Lung (tissue), 12 donors: ENCODE results near the gene CES4A. TPM values are rescaled to one million over a fixed set of nuclear protein-coding genes. Genes with fewer than 3 reads are reported as not detected.
"Not testable (repeated sequence)": the region's sequence is repeated elsewhere in the genome, so short reads cannot be mapped to it uniquely, and the experiment has no call there.

ENCODE experiments used
- ATAC-seq: fragments of 200-7000 bp; cut with Tn5 transposase; one replicate; pipeline ENCODE4 v1.9.1; 2020; ENCODE audit warnings: moderate number of reproducible peaks; ENCODE audit not compliant: insufficient read depth, low FRiP score
- DNase-seq, 3 donors: peaks; one replicate each; pipeline ENCODE4 v3.0.0-alpha.2; 2013 to 2017
- H3K27ac ChIP-seq, 2 donors: one replicate each; pipeline ENCODE4 v1.5.1; 2013; ENCODE audit warnings: mild to moderate bottlenecking in 2 of 2, moderate library complexity in 2 of 2, control low read depth in 1 of 2, inconsistent platforms in 1 of 2, low read depth in 1 of 2, low read length in 1 of 2
- H3K27me3 ChIP-seq, 3 donors: one replicate each; pipeline ENCODE4 v1.5.1; 2013; ENCODE audit warnings: low read length in 2 of 3; ENCODE audit not compliant: control insufficient read depth in 3 of 3, insufficient read depth in 3 of 3
- H3K36me3 ChIP-seq, 4 donors: one replicate each; pipeline ENCODE4 v1.5.1; 2013; ENCODE audit warnings: low read length in 4 of 4, mild to moderate bottlenecking in 1 of 4, moderate library complexity in 1 of 4; ENCODE audit not compliant: control insufficient read depth in 4 of 4, insufficient read depth in 4 of 4
- H3K4me1 ChIP-seq, 5 donors: one replicate each; pipeline ENCODE4 v1.5.1; 2013; ENCODE audit warnings: low read length in 5 of 5, mild to moderate bottlenecking in 2 of 5, moderate library complexity in 1 of 5; ENCODE audit not compliant: control insufficient read depth in 5 of 5, insufficient read depth in 5 of 5
- H3K4me3 ChIP-seq: one replicate; pipeline ENCODE4 v1.5.1; 2013; ENCODE audit warnings: mild to moderate bottlenecking, control low read depth, moderate library complexity
- H3K9ac ChIP-seq, 2 donors: one replicate each; pipeline ENCODE4 v1.5.1; 2013; ENCODE audit warnings: low read length in 2 of 2, control low read depth in 1 of 2; ENCODE audit not compliant: insufficient read depth in 1 of 2
- H3K9me3 ChIP-seq, 4 donors: one replicate each; pipeline ENCODE4 v1.5.1; 2013; ENCODE audit warnings: low read length in 3 of 4, mild to moderate bottlenecking in 1 of 4, moderate library complexity in 1 of 4; ENCODE audit not compliant: control insufficient read depth in 4 of 4, insufficient read depth in 3 of 4
- WGBS, 2 donors: extraction: QIAGEN DNeasy Blood & Tissue Kit; methylation state at CpG; one replicate each; pipeline ENCODE4 v1.1.7; 2013; 5-methylcytosine and 5-hydroxymethylcytosine counted together
- polyA plus RNA-seq, 2 donors: library from polyadenylated mRNA; stranded (reverse); fragments of 200-250 nt; gene quantifications; one replicate each; pipeline ENCODE4 v1.2.1, GENCODE V29; 2013
- total RNA-seq, 2 donors: library from RNA; depleted of rRNA in 1 of 2; stranded (reverse); fragments of >200 nt in 1 of 2; gene quantifications; one replicate each; pipeline ENCODE4 v1.2.1, GENCODE V29; 2014 to 2021
- TF ChIP-seq, protein P1 (sequence below): IDR thresholded peaks from 2 replicates; pipeline ENCODE4 v1.5.1; 2012; ENCODE audit warnings: mild to moderate bottlenecking; ENCODE audit errors: control extremely low read depth, extremely low read depth
- donor health status: control.
- donor health status: control.
- donor health status: Bipolar disorder and iron deficiency.
- donor health status: healthy.
- donor health status: DM: yes; HTN: yes; CAD: no.

CES4A gene
- total and polyA plus RNA-seq, 4 donors, result 8.0 to 29.8 (median 13.6) TPM

DNA sequence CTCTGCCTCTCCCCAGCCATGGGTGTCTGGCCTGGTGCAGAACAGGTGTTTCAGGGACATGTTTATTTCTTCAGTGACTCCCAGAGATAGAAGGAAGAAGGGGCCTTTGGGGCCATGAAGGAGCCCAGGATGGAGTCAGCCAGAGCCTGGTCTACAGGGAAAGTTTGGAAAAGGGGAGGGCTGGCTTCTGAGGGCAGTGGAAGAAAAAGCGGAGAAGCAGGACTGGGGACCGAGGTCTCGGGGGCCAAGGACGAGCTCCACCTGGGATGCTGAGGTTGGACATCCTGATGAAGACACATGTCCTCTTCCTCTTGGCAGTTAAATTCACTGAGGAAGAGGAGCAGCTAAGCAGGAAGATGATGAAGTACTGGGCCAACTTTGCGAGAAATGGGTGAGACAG lies 45.4 kb upstream of the CES4A start:
- Histone ChIP-seq H3K36me3 (peaks cover 22 to 48% (median 38%) of the 10 kb centered on the region in 4 donors), H3K9ac (no peak overlapping the region), H3K9me3 (no peaks in the 10 kb centered on the region), H3K4me3 (no peak overlapping the region), H3K27ac (no peak overlapping the region), H3K27me3 (peaks cover 0 to 2% (median 0%) of the 10 kb centered on the region in 3 donors), H3K4me1 (peaks cover 0 to 8% (median 0%) of the 10 kb centered on the region in 5 donors)
- WGBS, 2 donors, result 93% methylated on average over 5 of the region's 5 CpGs
- DNase-seq (no peak), ATAC-seq (no peak)
- TF ChIP-seq, protein P1, sequence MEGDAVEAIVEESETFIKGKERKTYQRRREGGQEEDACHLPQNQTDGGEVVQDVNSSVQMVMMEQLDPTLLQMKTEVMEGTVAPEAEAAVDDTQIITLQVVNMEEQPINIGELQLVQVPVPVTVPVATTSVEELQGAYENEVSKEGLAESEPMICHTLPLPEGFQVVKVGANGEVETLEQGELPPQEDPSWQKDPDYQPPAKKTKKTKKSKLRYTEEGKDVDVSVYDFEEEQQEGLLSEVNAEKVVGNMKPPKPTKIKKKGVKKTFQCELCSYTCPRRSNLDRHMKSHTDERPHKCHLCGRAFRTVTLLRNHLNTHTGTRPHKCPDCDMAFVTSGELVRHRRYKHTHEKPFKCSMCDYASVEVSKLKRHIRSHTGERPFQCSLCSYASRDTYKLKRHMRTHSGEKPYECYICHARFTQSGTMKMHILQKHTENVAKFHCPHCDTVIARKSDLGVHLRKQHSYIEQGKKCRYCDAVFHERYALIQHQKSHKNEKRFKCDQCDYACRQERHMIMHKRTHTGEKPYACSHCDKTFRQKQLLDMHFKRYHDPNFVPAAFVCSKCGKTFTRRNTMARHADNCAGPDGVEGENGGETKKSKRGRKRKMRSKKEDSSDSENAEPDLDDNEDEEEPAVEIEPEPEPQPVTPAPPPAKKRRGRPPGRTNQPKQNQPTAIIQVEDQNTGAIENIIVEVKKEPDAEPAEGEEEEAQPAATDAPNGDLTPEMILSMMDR, result no peak

DNA sequence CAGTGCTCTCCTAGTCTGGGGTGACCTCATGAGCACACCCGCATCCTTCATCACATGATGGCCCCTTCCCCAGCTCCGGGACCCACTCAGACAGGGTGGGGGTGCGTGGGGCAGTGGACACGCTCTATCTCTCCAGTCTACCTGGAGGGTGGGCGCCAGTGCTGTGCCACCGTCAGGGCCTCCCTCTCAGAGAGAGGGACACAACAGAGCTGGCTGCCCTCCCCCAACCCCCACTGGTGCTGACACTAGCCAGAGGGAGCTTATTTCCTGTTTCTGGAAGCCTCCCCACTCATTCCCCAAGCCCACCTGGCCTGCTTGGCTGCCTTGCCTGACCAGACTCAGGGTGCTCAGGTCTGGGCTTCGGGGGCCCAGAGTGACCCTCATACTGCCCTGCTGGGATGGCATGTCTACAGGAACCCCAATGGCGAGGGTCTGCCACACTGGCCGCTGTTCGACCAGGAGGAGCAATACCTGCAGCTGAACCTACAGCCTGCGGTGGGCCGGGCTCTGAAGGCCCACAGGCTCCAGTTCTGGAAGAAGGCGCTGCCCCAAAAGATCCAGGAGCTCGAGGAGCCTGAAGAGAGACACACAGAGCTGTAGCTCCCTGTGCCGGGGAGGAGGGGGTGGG lies 44.8 kb upstream of the CES4A start:
- H3K4me1 ChIP-seq, result peaks cover 0 to 13% (median 3%) of the 10 kb centered on the region in 5 donors
- H3K27me3 ChIP-seq, result peaks cover 0 to 8% (median 3%) of the 10 kb centered on the region in 3 donors
- H3K9ac ChIP-seq, result no peak overlapping the region
- WGBS, 2 donors, result 94 to 96% methylated on average over 15 of the region's 15 CpGs
- TF ChIP-seq, protein P1, result no peak
- ATAC-seq (no peak), DNase-seq (no peak)
- H3K27ac ChIP-seq, result no peak overlapping the region
- H3K9me3 ChIP-seq, result no peaks in the 10 kb centered on the region
- no peak overlapping the region for H3K4me3 ChIP-seq
- H3K36me3 ChIP-seq, result peaks cover 22 to 47% (median 37%) of the 10 kb centered on the region in 4 donors

DNA sequence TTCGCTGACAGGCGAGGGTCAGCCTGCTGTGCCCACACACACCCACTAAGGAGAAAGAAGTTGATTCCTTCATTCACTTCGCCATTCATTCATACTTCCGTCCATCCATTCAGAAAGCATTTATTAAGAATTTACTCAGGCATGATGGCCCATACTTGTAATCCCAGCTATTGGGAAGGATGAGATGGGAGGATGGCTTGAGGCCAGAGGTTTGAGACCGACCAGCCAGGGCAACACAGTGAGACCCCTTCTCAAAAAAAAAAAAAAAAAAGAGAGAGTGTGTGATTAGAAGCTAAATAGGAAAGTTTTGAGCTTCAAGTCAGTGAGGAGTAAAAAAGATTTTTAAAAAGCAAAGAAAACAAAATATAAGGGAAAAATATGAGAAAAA lies 44.3 kb upstream of the CES4A start:
- WGBS, 2 donors, result 94 to 96% methylated on average over 5 of the region's 5 CpGs
- ATAC-seq, result no peak
- H3K9ac ChIP-seq, result no peak overlapping the region
- peaks cover 0 to 18% (median 6%) of the 10 kb centered on the region in 5 donors for H3K4me1 ChIP-seq
- H3K4me3 ChIP-seq, result no peak overlapping the region
- H3K36me3 ChIP-seq, result peaks cover 22 to 45% (median 34%) of the 10 kb centered on the region in 4 donors
- peaks cover 0 to 10% (median 7%) of the 10 kb centered on the region in 3 donors for H3K27me3 ChIP-seq
- no peaks in the 10 kb centered on the region for H3K9me3 ChIP-seq
- TF ChIP-seq, protein P1, result no peak
- no peak for DNase-seq
- H3K27ac ChIP-seq, result no peak overlapping the region

DNA sequence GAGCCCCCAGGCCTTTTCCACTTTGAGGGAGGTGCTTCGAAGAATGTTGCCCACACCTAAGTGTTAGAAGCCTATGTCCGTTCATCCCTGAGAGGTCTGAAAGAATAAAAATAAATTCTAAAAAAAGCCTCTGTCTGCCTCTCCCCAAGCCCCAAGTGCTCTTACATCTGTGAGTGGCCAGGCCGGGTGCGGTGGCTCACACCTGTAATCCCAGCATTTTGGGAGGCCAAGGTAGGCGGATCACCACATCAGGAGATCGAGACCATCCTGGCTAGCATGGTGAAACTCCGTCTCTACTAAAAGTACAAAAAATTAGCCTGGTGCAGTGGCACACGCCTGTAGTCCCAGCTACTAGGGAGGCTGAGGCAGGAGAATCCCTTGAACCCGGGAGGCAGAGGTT lies 43.4 kb upstream of the CES4A start:
- H3K4me3 ChIP-seq, H3K9me3 ChIP-seq, H3K9ac ChIP-seq, DNase-seq, ATAC-seq, H3K27ac ChIP-seq: not testable (repeated sequence)
- H3K4me1 ChIP-seq, result peaks cover 0 to 21% (median 6%) of the 10 kb centered on the region in 5 donors
- peaks cover 22 to 38% (median 29%) of the 10 kb centered on the region in 4 donors for H3K36me3 ChIP-seq
- 86% methylated on average over 9 of the region's 9 CpGs for WGBS, 2 donors
- peaks cover 0 to 20% (median 16%) of the 10 kb centered on the region in 3 donors for H3K27me3 ChIP-seq
